Measurements from ENCODE around the gene PTPN2.

- peak; percentile 87 for TF ChIP-seq CTCF (conservative IDR thresholded peaks at IDR 0.05; ENCODE audit: low read depth, low read length)
- TF ChIP-seq CEBPB (IDR thresholded peaks at IDR 0.05; ENCODE audit: low read depth, low read length) = no peak
Observed at GRCh38 chr18:12744103-12744502, 139.9 kb downstream of the PTPN2 start.
